HG02970 (cell line): Measurements from ENCODE around the gene SNRNP27.
"Not testable (repeated sequence)": the region's sequence is repeated elsewhere in the genome, so short reads cannot be mapped to it uniquely, and the experiment has no call there.

Source experiments
- ATAC-seq: cut with Tn5 transposase; IDR thresholded peaks from one replicate; pipeline ENCODE4 v1.9.1; 2021; ENCODE audit warnings: mild to moderate bottlenecking, moderate library complexity, moderate number of reproducible peaks; ENCODE audit not compliant: unreplicated experiment, low FRiP score

The SNRNP27 gene

DNA sequence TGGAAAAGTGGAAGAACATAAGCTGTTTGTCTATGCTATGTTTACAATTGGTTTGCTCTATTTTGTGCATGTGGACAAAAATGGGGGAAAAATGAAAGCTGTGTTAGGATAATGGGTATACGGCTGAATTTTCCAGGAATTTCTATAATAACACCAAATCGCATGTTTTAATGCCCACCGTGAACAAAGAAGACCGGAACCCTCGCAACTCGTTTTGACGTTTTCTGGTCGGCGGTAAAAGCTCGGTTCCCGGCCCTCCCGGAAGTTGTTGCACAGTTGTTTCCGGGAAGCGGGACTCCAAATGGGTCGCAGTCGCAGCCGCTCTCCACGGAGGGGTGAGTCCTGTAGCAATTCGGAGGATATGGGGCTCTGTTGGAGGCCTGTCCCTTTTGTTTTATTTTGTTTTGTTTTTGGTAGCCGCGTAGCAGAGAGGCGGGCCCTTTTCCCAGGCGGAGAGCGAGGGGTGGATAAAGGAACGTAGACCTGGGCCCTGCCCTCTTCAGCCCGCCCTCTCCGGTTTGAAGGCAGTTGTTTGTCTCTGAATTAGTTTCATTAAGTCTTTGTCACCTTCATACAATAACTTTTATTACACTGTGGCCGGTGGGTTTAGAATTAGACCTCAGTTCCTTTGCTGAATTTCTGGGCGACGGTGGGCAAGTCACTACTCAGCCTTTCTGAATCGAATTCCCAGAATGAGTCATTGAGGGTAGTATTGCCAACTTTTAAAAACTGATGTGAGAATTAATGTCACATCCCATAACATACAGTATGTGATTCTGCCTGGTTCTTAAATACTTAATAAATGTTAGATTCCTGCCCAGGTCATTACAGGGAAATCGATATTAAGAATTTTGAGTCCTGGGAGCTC is at the start of gene SNRNP27:
SNRNP27 (plus strand) TSS at position 273 of the 868 bp plus-strand sequence; CDS start at position 302, 29 bp downstream.
- no peak for ATAC-seq

- no peak for ATAC-seq
These were observed 49.8 kb upstream of the SNRNP27 start for GRCh38 chr2:69843993-69844392.

DNA sequence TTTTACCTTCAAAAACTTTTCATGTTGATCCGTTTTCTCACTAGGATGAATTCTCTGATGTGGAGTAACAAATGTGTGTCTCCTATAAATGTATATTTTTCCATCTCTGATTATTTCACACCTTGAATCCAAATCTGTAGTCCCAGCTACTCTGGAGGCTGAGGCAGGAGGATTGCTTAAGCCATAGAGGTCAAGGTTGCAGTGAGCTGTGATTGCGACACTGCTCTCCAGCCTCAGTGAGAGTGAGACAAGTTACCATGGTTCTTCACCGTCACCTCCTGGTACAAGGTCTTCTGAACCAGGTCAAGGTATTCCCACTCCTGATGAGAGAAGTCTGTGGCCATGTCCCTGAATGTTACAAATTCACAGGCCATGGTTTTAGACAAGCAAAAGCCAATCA is 49.2 kb upstream of the SNRNP27 start:
- ATAC-seq = no peak

GRCh38 chr2:69846182-69847067 is 47.3 kb upstream of the SNRNP27 start:
- no peak for ATAC-seq

- ATAC-seq = no peak
These were observed 46.5 kb upstream of the SNRNP27 start for GRCh38 chr2:69847068-69847828.

GRCh38 chr2:69848186-69848790 is 45.5 kb upstream of the SNRNP27 start:
- ATAC-seq = no peak

DNA sequence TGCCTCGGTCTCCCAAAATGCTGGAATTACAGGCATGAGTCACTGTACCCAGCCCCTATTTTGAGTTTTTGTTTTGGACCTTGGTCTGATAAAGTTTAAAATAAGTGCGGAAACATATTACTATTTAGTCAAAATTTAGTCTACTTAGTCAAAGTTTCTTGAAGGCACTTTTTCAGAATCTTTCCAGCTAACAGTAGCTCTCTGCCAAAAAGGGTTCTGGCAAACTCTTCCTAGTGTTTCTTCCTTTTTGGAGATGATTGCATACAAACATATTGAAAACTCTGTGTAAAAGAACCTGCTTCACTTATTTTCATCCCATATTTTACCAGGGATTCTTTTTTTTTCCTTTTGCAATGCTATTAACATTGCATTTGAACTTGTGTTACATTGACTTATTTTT is 35.5 kb upstream of the SNRNP27 start:
- no peak for ATAC-seq

GRCh38 chr2:69863298-69863697 is 30.5 kb upstream of the SNRNP27 start:
- ATAC-seq = no peak

DNA sequence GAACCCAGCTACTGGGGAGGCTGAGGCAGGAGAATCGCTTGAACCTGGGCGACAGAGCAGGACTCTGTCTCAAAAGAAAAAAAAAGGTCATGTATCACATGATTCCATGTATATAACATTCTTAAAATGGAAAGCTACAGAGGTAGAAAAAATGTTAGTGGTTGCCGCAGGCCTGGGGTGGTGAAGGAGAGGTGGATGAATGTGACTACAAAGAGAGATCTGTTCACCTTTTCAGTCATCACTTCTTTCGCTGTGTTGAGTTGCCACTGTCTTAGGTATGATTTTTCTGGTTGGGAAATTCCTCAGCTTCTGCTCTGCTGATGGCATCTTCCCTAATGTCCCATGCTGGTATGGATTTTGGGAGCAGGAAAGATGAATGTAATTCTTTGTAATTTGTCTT is 5.3 kb upstream of the SNRNP27 start:
- no peak for ATAC-seq

DNA sequence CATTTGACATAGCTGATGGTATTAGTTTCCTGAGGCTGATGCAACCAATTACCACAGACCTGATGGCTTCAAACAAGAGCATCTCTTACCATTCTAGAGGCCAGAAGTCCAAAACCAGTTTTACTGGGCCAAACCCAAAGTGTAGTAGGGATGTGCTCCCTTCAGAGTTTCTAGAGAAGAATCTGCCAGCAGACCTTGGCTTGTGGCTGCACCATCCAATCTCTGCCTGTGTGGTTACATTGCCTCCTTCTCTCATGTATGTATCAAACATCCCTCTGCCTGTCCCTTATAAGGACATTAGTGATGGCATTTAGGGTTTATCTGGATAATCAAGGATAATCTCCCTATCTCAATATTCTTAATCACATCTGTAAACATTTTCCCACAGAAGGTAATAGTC is 4.5 kb upstream of the SNRNP27 start:
- ATAC-seq = no peak

GRCh38 chr2:69890881-69891280 is 2.9 kb upstream of the SNRNP27 start:
- ATAC-seq = no peak

DNA sequence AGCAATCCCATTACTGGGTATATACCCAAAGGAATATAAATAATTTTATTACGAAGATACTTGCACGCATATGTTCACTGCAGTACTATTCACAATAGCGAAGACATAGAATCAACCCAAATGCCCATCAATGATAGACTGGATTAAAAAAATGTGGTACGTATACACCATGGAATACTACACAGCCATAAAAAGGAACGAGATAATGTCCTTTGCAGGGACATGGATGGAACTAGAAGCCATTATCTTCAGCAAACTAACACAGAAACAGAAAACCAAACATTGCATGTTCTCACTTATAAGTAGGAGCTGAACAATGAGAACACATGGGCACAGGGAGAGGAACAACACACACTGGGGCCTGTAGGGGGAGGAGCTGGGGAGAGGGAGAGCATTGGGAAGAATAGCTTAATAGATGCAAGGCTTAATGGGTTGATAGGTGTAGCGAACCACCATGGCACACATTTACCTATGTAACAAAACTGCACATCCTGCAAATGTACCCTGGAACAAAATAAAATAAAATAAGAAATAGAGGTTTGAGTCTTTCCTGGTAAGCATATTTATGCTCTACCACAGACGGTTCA is 825 bp upstream of the SNRNP27 start:
- not testable (repeated sequence) for ATAC-seq

DNA sequence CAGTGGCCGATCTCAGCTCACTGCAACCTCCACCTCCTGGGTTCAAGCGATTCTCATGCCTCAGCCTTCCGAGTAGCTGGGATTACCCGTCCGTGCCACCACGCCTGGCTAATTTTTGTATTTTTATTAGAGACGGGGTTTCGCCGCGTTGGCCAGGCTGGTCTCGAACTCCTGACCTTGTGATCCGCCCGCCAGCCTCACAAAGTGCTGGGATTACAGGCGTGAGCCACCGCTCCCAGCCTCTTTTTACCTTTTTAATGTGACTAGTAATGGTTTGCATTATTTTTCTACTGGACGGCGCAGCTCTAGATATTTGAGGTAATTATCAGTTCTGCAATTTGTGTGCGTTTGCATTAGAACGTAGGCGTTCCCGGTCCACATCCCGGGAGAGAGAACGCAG is 981 bp downstream of the SNRNP27 start:
- not testable (repeated sequence) for ATAC-seq

GRCh38 chr2:69902213-69902922 is 8.6 kb downstream of the SNRNP27 start:
- ATAC-seq = no peak

- ATAC-seq = no peak
These were observed 13.5 kb downstream of the SNRNP27 start for GRCh38 chr2:69907216-69907615.

- ATAC-seq = no peak
These were observed 18.3 kb downstream of the SNRNP27 start for GRCh38 chr2:69911985-69912563.

GRCh38 chr2:69914164-69914949 is 20.6 kb downstream of the SNRNP27 start:
- peak; percentile 87 for ATAC-seq
